Measurements from ENCODE around the gene PRG3. TPM values are rescaled to one million over a fixed set of nuclear protein-coding genes. Genes with fewer than 3 reads are reported as not detected.
"Not testable (repeated sequence)": the region's sequence is repeated elsewhere in the genome, so short reads cannot be mapped to it uniquely, and the experiment has no call there.

Gene PRG3
- total and polyA plus RNA-seq, 2 of the 13 experiments (the other 11 are each of a cell fraction or from before 2014, with no cell fraction given): not detected

GRCh38 chr11:57403802-57404147 lies 22.8 kb upstream of the PRG3 start (continued):
- TF ChIP-seq KAT7 (CRISPR knock-in tag; IDR thresholded peaks at IDR 0.05; ENCODE audit: borderline replicate concordance) (no peak), ZNF777 (CRISPR knock-in tag; IDR thresholded peaks at IDR 0.05) (no peak), KAT8 (CRISPR knock-in tag; IDR thresholded peaks at IDR 0.05) (no peak), ARNT2 (CRISPR knock-in tag; IDR thresholded peaks at IDR 0.05; ENCODE audit: low read depth) (no peak), ZNF33B (CRISPR knock-in tag; IDR thresholded peaks at IDR 0.05) (no peak), HES4 (CRISPR knock-in tag; IDR thresholded peaks at IDR 0.05; ENCODE audit: borderline replicate concordance) (no peak), ZNF75D (CRISPR knock-in tag; IDR thresholded peaks at IDR 0.05; ENCODE audit: borderline replicate concordance) (no peak), DMAP1 (CRISPR knock-in tag; IDR thresholded peaks at IDR 0.05) (no peak)

GRCh38 chr11:57403003-57403801 lies 22.3 kb upstream of the PRG3 start:
- H3K9ac ChIP-seq (ENCODE audit: insufficient read depth, low read depth, low read length); BruUV-seq (replicated peaks); H3K36me3 ChIP-seq (replicated peaks in 1 of 2; ENCODE audit: control insufficient read depth in 1 of 2, insufficient read depth in 2 of 2, low read length in 2 of 2); H3K27ac ChIP-seq (ENCODE audit: extremely low read length, insufficient read depth, low read length); H3K79me2 ChIP-seq (ENCODE audit: insufficient read depth, low read length); CTCF ChIA-PET (ENCODE audit: low intra/inter-chr PET ratio, low total read pairs); H2AFZ ChIP-seq (ENCODE audit: low read length); ATAC-seq; DNase-seq (ENCODE audit: low spot score); H4K20me1 ChIP-seq (ENCODE audit: insufficient read depth, low read length); intact Hi-C loops (cut with micrococcal nuclease; ENCODE audit: unreplicated experiment); in situ Hi-C loops (cut with HindIII; ENCODE audit: extremely low pct_ligation_motif_present, low pct_unique_long_range_greater_than_20kb); H3K4me3 ChIP-seq (replicated peaks in 1 of 3; ENCODE audit: insufficient read depth in 1 of 3, low read depth in 2 of 3, low read length in 3 of 3); H3K4me2 ChIP-seq (ENCODE audit: low read depth, low read length); H3K9me3 ChIP-seq (ENCODE audit: low read length); FAIRE-seq; POLR2A ChIA-PET; H3K27me3 ChIP-seq (ENCODE audit: control insufficient read depth in 1 of 2, insufficient read depth in 2 of 2, low read length in 2 of 2): not testable (repeated sequence)
- 27% methylated on average over 6 of the region's 6 CpGs for WGBS (ENCODE audit: low lambda C conversion rate)
- peaks cover 24% of the 10 kb centered on the region for H3K4me1 ChIP-seq (ENCODE audit: insufficient read depth, low read length)

Data from HepG2 (cell line).